ENCODE data around the gene PADI2.

GRCh38 chr1:17094664-17095063 lies 24.6 kb downstream of the PADI2 start:
- TF ChIP-seq CTCF (IDR thresholded peaks at IDR 0.05) (no peak), POLR2A (IDR thresholded peaks at IDR 0.05) (no peak)
